GM18951 (cell line): Measurements from ENCODE around the gene PWWP2B.

Experiments
- POLR2A ChIP-seq: IDR thresholded peaks from 4 replicates; pipeline ENCODE4 v1.6.1; 2011; ENCODE audit warnings: mild to moderate bottlenecking; ENCODE audit not compliant: insufficient read length, insufficient read depth; ENCODE audit errors: extremely low read depth
- in situ Hi-C: fragments of 300-500 bp; cut with MboI; formaldehyde crosslinking; loops from one replicate; pipeline ENCODE4 v1.12.0; 2022; ENCODE audit warnings: low sequenced_read_pairs, mixed read lengths, inconsistent platforms; ENCODE audit not compliant: unreplicated experiment

The PWWP2B gene

GRCh38 chr10:132404911-132405462 is 8.0 kb downstream of the PWWP2B start:
- TF ChIP-seq POLR2A: no peak
- in situ Hi-C loops: no loop called here

GRCh38 chr10:132405463-132405991 is 8.5 kb downstream of the PWWP2B start:
- in situ Hi-C loops: no loop called here

GRCh38 chr10:132406181-132406580 is 9.2 kb downstream of the PWWP2B start:
- no peak for TF ChIP-seq POLR2A
- in situ Hi-C loops: no loop called here

More at GRCh38 chr10:132405463-132405991, 8.5 kb downstream of the PWWP2B start:
- TF ChIP-seq POLR2A: no peak

GRCh38 chr10:132406750-132407149 is 9.8 kb downstream of the PWWP2B start:
- in situ Hi-C loops: no loop called here
- TF ChIP-seq POLR2A: no peak

GRCh38 chr10:132407243-132407746 is 10.3 kb downstream of the PWWP2B start:
- in situ Hi-C loops: no loop called here
- TF ChIP-seq POLR2A: no peak

- in situ Hi-C loops: no loop called here
- no peak for TF ChIP-seq POLR2A
Measured at GRCh38 chr10:132407846-132408278, 10.9 kb downstream of the PWWP2B start.

- in situ Hi-C loops: no loop called here
- no peak for TF ChIP-seq POLR2A
Measured at GRCh38 chr10:132408367-132408781, 11.4 kb downstream of the PWWP2B start.

GRCh38 chr10:132408823-132409666 is 12.0 kb downstream of the PWWP2B start:
- in situ Hi-C loops: no loop called here
- TF ChIP-seq POLR2A: no peak

- in situ Hi-C loops: no loop called here
- TF ChIP-seq POLR2A: no peak
Measured at GRCh38 chr10:132409667-132410028, 12.6 kb downstream of the PWWP2B start.

- TF ChIP-seq POLR2A: no peak
- in situ Hi-C loops: no loop called here
Measured at GRCh38 chr10:132410056-132410778, 13.2 kb downstream of the PWWP2B start.

GRCh38 chr10:132410779-132411532 is 14.0 kb downstream of the PWWP2B start:
- no peak for TF ChIP-seq POLR2A
- in situ Hi-C loops: no loop called here

- in situ Hi-C loops: no loop called here
- TF ChIP-seq POLR2A: no peak
Measured at GRCh38 chr10:132411561-132412253, 14.7 kb downstream of the PWWP2B start.
